Cardiac muscle cell (in vitro differentiated cells and primary cell): ENCODE measurements around the gene TMTC4. TPM values are rescaled to one million over a fixed set of nuclear protein-coding genes. Genes with fewer than 3 reads are reported as not detected.

Experiments used
- DNase-seq, 2 donors: peaks; one replicate each; pipeline versions ENCODE4 v3.0.0 to v3.0.0-alpha.2; 2010 to 2017; ENCODE audit warnings: low read depth in 1 of 2, low spot score in 1 of 2
- H3K27ac ChIP-seq: fragments of 200-600 bp; sonication (generic); 2 replicates; pipeline ENCODE4 v1.5.1; 2016
- H3K27me3 ChIP-seq: fragments of 200-600 bp; sonication (generic); 2 replicates; pipeline ENCODE4 v1.6.0; 2016; ENCODE audit warnings: control low read depth
- H3K36me3 ChIP-seq: fragments of 200-600 bp; sonication (generic); 2 replicates; pipeline ENCODE4 v1.5.1; 2016; ENCODE audit warnings: control low read depth
- H3K4me1 ChIP-seq: fragments of 200-600 bp; sonication (generic); 2 replicates; pipeline ENCODE4 v1.8.1; 2017; ENCODE audit warnings: low read depth, mild to moderate bottlenecking, mixed run types
- H3K4me3 ChIP-seq: fragments of 200-600 bp; sonication (generic); 2 replicates; pipeline ENCODE4 v1.5.1; 2016; ENCODE audit warnings: mild to moderate bottlenecking
- H3K9me3 ChIP-seq: fragments of 200-600 bp; sonication (generic); 2 replicates; pipeline ENCODE4 v1.5.1; 2017; ENCODE audit warnings: low read depth, mild to moderate bottlenecking, control low read depth
- CTCF ChIP-seq: IDR thresholded peaks from 2 replicates; pipeline ENCODE4 v1.5.1; 2012; ENCODE audit warnings: low read depth, mild to moderate bottlenecking, low read length
- polyA plus RNA-seq: library from polyadenylated mRNA; unstranded; fragments of >200 nt; fragmentation: Nextera tagmentation; extraction: Ambion mirVana; gene quantifications from 2 replicates; pipeline ENCODE4 v1.2.1, GENCODE V29; 2016
- total RNA-seq: library from RNA; depleted of rRNA; stranded (reverse); fragments of >200 nt; gene quantifications from 2 replicates; pipeline ENCODE4 v1.2.3, GENCODE V29; 2016

Gene TMTC4
- total and polyA plus RNA-seq, 2 experiments from 2014 or later, result 25.6 to 29.3 TPM

GRCh38 chr13:100646030-100646673, 28.4 kb downstream of the TMTC4 start:
- DNase-seq, result peak; percentile 27 to 58

DNA sequence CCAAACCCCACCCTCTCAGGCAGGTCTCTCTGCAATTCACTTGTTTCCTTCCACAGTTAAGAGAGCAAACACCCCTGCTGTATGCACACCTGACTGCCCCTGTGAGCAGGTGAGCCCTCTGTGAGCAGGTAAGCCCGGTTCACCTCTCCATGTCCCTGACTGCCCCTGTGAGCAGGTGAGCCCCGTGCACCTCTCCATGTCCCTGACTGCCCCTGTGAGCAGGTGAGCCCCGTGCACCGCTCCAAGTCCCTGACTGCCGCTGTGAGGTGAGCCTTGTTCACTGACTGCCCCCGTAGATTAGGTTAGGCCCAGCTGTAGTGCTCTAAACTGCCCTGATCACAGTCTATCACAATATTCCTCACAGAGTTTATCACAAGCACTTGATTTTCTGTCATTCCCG, 29.2 kb downstream of the TMTC4 start:
- no peak overlapping the region for H3K4me3 ChIP-seq
- no peaks in the 10 kb centered on the region for H3K4me1 ChIP-seq
- no peak for DNase-seq
- H3K27ac ChIP-seq, result no peak overlapping the region
- no peaks in the 10 kb centered on the region for H3K27me3 ChIP-seq
- no peaks in the 10 kb centered on the region for H3K9me3 ChIP-seq
- TF ChIP-seq CTCF, result no peak
- H3K36me3 ChIP-seq, result peaks cover 6% of the 10 kb centered on the region

More at GRCh38 chr13:100646030-100646673, 28.4 kb downstream of the TMTC4 start:
- no peaks in the 10 kb centered on the region for H3K9me3 ChIP-seq
- H3K27ac ChIP-seq, result no peak overlapping the region
- H3K27me3 ChIP-seq, result no peaks in the 10 kb centered on the region
- TF ChIP-seq CTCF, result peak; percentile 68
- no peak overlapping the region for H3K4me3 ChIP-seq
- H3K36me3 ChIP-seq, result peaks cover 6% of the 10 kb centered on the region
- H3K4me1 ChIP-seq, result no peaks in the 10 kb centered on the region

- Histone ChIP-seq H3K4me1 (no peaks in the 10 kb centered on the region), H3K4me3 (no peak overlapping the region), H3K27me3 (no peaks in the 10 kb centered on the region), H3K27ac (no peak overlapping the region), H3K36me3 (peaks cover 6% of the 10 kb centered on the region), H3K9me3 (no peaks in the 10 kb centered on the region)
- DNase-seq, result peak in 1 of 2 donors; percentile 6
- TF ChIP-seq CTCF, result no peak
Observed at GRCh38 chr13:100644371-100644770, 30.2 kb downstream of the TMTC4 start.

DNA sequence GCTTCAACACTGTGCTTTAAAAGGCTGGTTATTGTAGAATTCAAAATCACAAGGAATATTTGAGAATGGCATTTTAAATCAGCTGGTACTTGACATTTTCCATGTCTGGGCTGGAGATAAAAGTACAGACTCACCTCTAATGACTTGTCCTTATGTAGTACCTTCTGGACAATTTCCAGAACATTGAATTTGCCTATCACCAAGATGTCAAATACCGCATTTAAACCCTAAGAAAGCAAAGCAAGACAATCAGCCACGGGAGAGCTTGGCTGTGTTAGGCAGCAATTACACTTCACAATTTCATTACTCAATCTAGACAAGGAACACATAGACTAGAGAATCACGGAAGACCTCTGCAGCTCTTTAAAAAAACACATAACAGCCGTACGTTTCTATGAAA, 36.8 kb downstream of the TMTC4 start:
- H3K4me1 ChIP-seq, result peaks cover 20% of the 10 kb centered on the region
- peaks cover 16% of the 10 kb centered on the region for H3K36me3 ChIP-seq
- no peak for TF ChIP-seq CTCF
- H3K27me3 ChIP-seq, result no peaks in the 10 kb centered on the region
- H3K27ac ChIP-seq, result peak overlapping the region; percentile 64
- no peak overlapping the region for H3K4me3 ChIP-seq
- H3K9me3 ChIP-seq, result no peaks in the 10 kb centered on the region
- DNase-seq, result peak in 1 of 2 donors; percentile 81

DNA sequence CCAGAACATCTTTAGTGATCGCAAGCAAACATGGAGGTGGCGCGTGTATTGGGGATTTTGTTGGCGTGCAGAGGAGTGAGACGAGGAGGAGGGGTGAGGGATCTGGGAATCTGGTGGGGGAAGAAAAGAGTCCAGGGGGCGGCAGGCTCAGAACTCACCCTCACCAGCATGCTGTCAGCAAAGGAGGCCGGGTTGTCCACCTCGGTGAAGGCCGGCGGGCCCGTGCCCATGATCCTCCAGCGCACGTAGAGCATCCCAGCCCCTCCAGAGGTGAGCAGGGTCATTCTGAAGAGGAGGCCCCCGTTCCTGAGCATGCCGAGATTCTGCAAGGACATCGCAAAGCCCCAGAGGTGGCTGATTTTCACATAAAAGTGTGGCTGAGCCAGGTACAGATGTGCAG, 37.2 kb downstream of the TMTC4 start:
- TF ChIP-seq CTCF, result no peak
- Histone ChIP-seq H3K4me3 (no peak overlapping the region), H3K27ac (peak overlapping the region; percentile 64), H3K36me3 (peaks cover 16% of the 10 kb centered on the region), H3K4me1 (peaks cover 20% of the 10 kb centered on the region), H3K27me3 (no peaks in the 10 kb centered on the region), H3K9me3 (no peaks in the 10 kb centered on the region)
- no peak for DNase-seq

- Histone ChIP-seq H3K27me3 (no peaks in the 10 kb centered on the region), H3K9me3 (no peaks in the 10 kb centered on the region), H3K4me3 (no peak overlapping the region), H3K27ac (no peak overlapping the region), H3K36me3 (peaks cover 10% of the 10 kb centered on the region), H3K4me1 (peaks cover 20% of the 10 kb centered on the region)
- TF ChIP-seq CTCF, result no peak
- no peak for DNase-seq
Observed at GRCh38 chr13:100636441-100636840, 38.2 kb downstream of the TMTC4 start.
